Lung (tissue), 12 donors: ENCODE results near the gene HINT3. TPM values are rescaled to one million over a fixed set of nuclear protein-coding genes. Genes with fewer than 3 reads are reported as not detected.

Source experiments
- ATAC-seq: fragments of 200-7000 bp; cut with Tn5 transposase; one replicate; pipeline ENCODE4 v1.9.1; 2020; ENCODE audit warnings: moderate number of reproducible peaks; ENCODE audit not compliant: insufficient read depth, low FRiP score
- DNase-seq, 3 donors: peaks; one replicate each; pipeline ENCODE4 v3.0.0-alpha.2; 2013 to 2017
- H3K27ac ChIP-seq, 2 donors: one replicate each; pipeline ENCODE4 v1.5.1; 2013; ENCODE audit warnings: mild to moderate bottlenecking in 2 of 2, moderate library complexity in 2 of 2, control low read depth in 1 of 2, inconsistent platforms in 1 of 2, low read depth in 1 of 2, low read length in 1 of 2
- H3K27me3 ChIP-seq, 3 donors: one replicate each; pipeline ENCODE4 v1.5.1; 2013; ENCODE audit warnings: low read length in 2 of 3; ENCODE audit not compliant: control insufficient read depth in 3 of 3, insufficient read depth in 3 of 3
- H3K36me3 ChIP-seq, 4 donors: one replicate each; pipeline ENCODE4 v1.5.1; 2013; ENCODE audit warnings: low read length in 4 of 4, mild to moderate bottlenecking in 1 of 4, moderate library complexity in 1 of 4; ENCODE audit not compliant: control insufficient read depth in 4 of 4, insufficient read depth in 4 of 4
- H3K4me1 ChIP-seq, 5 donors: one replicate each; pipeline ENCODE4 v1.5.1; 2013; ENCODE audit warnings: low read length in 5 of 5, mild to moderate bottlenecking in 2 of 5, moderate library complexity in 1 of 5; ENCODE audit not compliant: control insufficient read depth in 5 of 5, insufficient read depth in 5 of 5
- H3K4me3 ChIP-seq: one replicate; pipeline ENCODE4 v1.5.1; 2013; ENCODE audit warnings: mild to moderate bottlenecking, control low read depth, moderate library complexity
- H3K9ac ChIP-seq, 2 donors: one replicate each; pipeline ENCODE4 v1.5.1; 2013; ENCODE audit warnings: low read length in 2 of 2, control low read depth in 1 of 2; ENCODE audit not compliant: insufficient read depth in 1 of 2
- H3K9me3 ChIP-seq, 4 donors: one replicate each; pipeline ENCODE4 v1.5.1; 2013; ENCODE audit warnings: low read length in 3 of 4, mild to moderate bottlenecking in 1 of 4, moderate library complexity in 1 of 4; ENCODE audit not compliant: control insufficient read depth in 4 of 4, insufficient read depth in 3 of 4
- CTCF ChIP-seq: IDR thresholded peaks from 2 replicates; pipeline ENCODE4 v1.5.1; 2012; ENCODE audit warnings: mild to moderate bottlenecking; ENCODE audit errors: control extremely low read depth, extremely low read depth
- WGBS, 2 donors: extraction: QIAGEN DNeasy Blood & Tissue Kit; methylation state at CpG; one replicate each; pipeline ENCODE4 v1.1.7; 2013; 5-methylcytosine and 5-hydroxymethylcytosine counted together
- polyA plus RNA-seq, 2 donors: library from polyadenylated mRNA; stranded (reverse); fragments of 200-250 nt; gene quantifications; one replicate each; pipeline ENCODE4 v1.2.1, GENCODE V29; 2013
- total RNA-seq, 2 donors: library from RNA; depleted of rRNA in 1 of 2; stranded (reverse); fragments of >200 nt in 1 of 2; gene quantifications; one replicate each; pipeline ENCODE4 v1.2.1, GENCODE V29; 2014 to 2021
- donor health status: control.
- donor health status: control.
- donor health status: Bipolar disorder and iron deficiency.
- donor health status: healthy.
- donor health status: DM: yes; HTN: yes; CAD: no.

The HINT3 gene
- total and polyA plus RNA-seq, 4 donors: 8.1 to 41.9 (median 20.8) TPM

- DNase-seq: no peak
- Histone ChIP-seq H3K9me3 (no peaks in the 10 kb centered on the region), H3K27me3 (no peaks in the 10 kb centered on the region), H3K9ac (no peak overlapping the region), H3K4me3 (no peak overlapping the region), H3K36me3 (no peaks in the 10 kb centered on the region), H3K27ac (no peak overlapping the region), H3K4me1 (peaks cover 0 to 17% (median 5%) of the 10 kb centered on the region in 5 donors)
- ATAC-seq: no peak
- TF ChIP-seq CTCF: no peak
- WGBS, 2 donors: 83 to 86% methylated on average over 11 of the region's 11 CpGs
These were observed 3.1 kb upstream of the HINT3 start for GRCh38 chr6:125953502-125953875.

- Histone ChIP-seq H3K27ac (no peak overlapping the region), H3K27me3 (no peaks in the 10 kb centered on the region), H3K4me1 (peaks cover 0 to 17% (median 5%) of the 10 kb centered on the region in 5 donors), H3K9ac (no peak overlapping the region), H3K9me3 (no peaks in the 10 kb centered on the region), H3K36me3 (no peaks in the 10 kb centered on the region), H3K4me3 (no peak overlapping the region)
- DNase-seq: no peak
- TF ChIP-seq CTCF: no peak
- WGBS, 2 donors: 71 to 75% methylated on average over 5 of the region's 5 CpGs
- ATAC-seq: no peak
These were observed 1.7 kb upstream of the HINT3 start for GRCh38 chr6:125954735-125955339.

- no peak overlapping the region for H3K27ac ChIP-seq
- ATAC-seq: no peak
These were observed 597 bp upstream of the HINT3 start for GRCh38 chr6:125955973-125956372.

More at GRCh38 chr6:125955973-125956372, 597 bp upstream of the HINT3 start:
- no peaks in the 10 kb centered on the region for H3K9me3 ChIP-seq
- 45 to 46% methylated on average over 5 of the region's 5 CpGs for WGBS, 2 donors
- DNase-seq: no peak
- peak overlapping the region in 1 of 2 donors; percentile 38 for H3K9ac ChIP-seq
- peaks cover 0 to 17% (median 5%) of the 10 kb centered on the region in 5 donors for H3K4me1 ChIP-seq
- no peaks in the 10 kb centered on the region for H3K27me3 ChIP-seq
- H3K36me3 ChIP-seq: no peaks in the 10 kb centered on the region
- H3K4me3 ChIP-seq: no peak overlapping the region
- no peak for TF ChIP-seq CTCF
